ENCODE data around the gene KLHL40. TPM values are rescaled to one million over a fixed set of nuclear protein-coding genes. Genes with fewer than 3 reads are reported as not detected.

The KLHL40 gene
- polyA plus RNA-seq (ENCODE audit: low read depth in 6 of 6): not detected

DNA sequence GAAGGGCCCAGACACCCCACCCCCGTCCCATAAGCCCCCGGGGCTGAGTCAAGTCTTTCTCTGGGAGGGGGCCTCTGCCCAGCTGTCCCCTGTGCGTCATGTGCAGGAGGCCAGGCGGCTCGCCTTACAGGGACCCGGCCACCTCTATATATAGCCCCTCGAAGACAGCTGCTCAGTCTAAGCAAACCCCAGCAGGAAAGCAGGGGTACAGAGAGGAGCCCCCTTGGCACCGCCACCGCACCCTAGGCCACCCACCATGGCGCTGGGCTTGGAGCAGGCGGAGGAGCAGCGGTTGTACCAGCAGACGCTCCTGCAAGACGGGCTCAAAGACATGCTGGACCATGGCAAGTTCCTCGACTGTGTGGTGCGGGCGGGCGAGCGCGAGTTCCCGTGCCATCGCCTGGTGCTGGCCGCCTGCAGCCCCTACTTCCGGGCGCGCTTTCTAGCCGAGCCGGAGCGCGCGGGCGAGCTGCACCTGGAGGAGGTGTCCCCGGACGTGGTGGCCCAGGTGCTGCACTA lies at the start of gene KLHL40:
TSS of gene KLHL40 (plus strand) at position 175 of the 519 bp plus-strand sequence. CDS start at position 257, 82 bp downstream.
- Mint-ChIP-seq H3K4me3 (no peak within 1 kb of the TSS), H3K9me3 (no peaks in the 10 kb centered on the region), H3K36me3 (no peaks in the 10 kb centered on the region)

DNA sequence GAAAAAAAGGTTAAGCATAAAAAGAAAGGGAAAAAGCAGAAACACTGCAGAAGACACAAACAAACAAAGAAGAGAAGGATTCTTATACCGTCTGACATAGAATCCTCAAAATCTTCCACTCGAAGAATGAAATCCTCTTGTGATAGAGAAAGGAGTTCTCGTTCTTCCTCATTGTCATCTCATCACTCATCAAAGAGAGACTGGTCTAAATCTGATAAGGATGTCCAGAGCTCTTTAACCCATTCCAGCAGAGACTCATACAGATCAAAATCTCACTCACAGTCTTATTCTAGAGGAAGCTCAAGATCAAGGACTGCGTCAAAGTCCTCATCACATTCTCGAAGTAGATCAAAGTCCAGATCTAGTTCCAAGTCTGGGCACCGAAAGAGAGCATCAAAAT lies 48.3 kb upstream of the KLHL40 start:
- Mint-ChIP-seq H3K27me3 (no peaks in the 10 kb centered on the region), H3K4me3 (no peak overlapping the region), H3K4me1 (no peaks in the 10 kb centered on the region), H3K27ac (no peak overlapping the region), H3K36me3 (peaks cover 22 to 23% of the 10 kb centered on the region in 2 donors), H3K9me3 (no peaks in the 10 kb centered on the region)
- no peak for ATAC-seq (ENCODE audit: low read depth in 2 of 2)
- no peak for DNase-seq

More for the DNA sequence above, at the start of gene KLHL40:
- Mint-ChIP-seq H3K4me1 (peaks cover 0 to 2% (median 0%) of the 10 kb centered on the region in 3 donors), H3K27me3 (peaks cover 13 to 46% (median 35%) of the 10 kb centered on the region in 3 donors), H3K27ac (no peak within 1 kb of the TSS)
- DNase-seq: no peak
- no peak for ATAC-seq (ENCODE audit: low read depth in 2 of 2)

- Mint-ChIP-seq H3K27me3 (no peaks in the 10 kb centered on the region), H3K27ac (no peak overlapping the region), H3K9me3 (no peaks in the 10 kb centered on the region), H3K4me1 (no peaks in the 10 kb centered on the region), H3K4me3 (no peak overlapping the region), H3K36me3 (peaks cover 21 to 25% of the 10 kb centered on the region in 2 donors)
- DNase-seq (no peak), ATAC-seq (ENCODE audit: low read depth in 2 of 2) (no peak)
These were observed 46.9 kb upstream of the KLHL40 start for GRCh38 chr3:42638339-42638842.

GRCh38 chr3:42639192-42639591 lies 46.1 kb upstream of the KLHL40 start:
- H3K27ac Mint-ChIP-seq: peak overlapping the region in 1 of 6 donors; percentile 58
- ATAC-seq (ENCODE audit: low read depth in 2 of 2): no peak
- DNase-seq: no peak

DNA sequence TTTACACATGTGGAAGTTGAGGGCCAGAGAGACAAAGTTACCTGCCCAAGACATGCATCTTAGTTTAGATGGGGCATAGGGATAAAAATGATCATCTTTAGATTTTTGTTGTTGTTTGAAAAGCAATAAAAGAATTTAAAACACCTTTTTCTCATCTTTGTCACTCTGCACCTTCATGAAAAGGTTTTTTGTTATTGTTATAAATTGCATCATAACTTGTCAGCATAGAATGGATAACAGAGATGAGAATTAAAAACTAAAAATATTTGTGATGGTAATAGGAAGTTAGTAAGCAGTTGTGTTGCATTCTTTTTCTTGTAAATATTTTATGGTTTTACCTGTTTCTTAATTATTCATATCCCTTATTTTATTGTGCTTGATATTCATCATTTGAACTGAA lies 45.2 kb upstream of the KLHL40 start:
- Mint-ChIP-seq H3K4me3 (no peak overlapping the region), H3K36me3 (peaks cover 23% of the 10 kb centered on the region in 2 donors), H3K27me3 (no peaks in the 10 kb centered on the region), H3K27ac (no peak overlapping the region), H3K9me3 (no peaks in the 10 kb centered on the region), H3K4me1 (peaks cover 0 to 4% (median 0%) of the 10 kb centered on the region in 3 donors)
- ATAC-seq (ENCODE audit: low read depth in 2 of 2) (no peak), DNase-seq (no peak)

More at GRCh38 chr3:42639192-42639591, 46.1 kb upstream of the KLHL40 start:
- H3K27me3 Mint-ChIP-seq: no peaks in the 10 kb centered on the region
- H3K9me3 Mint-ChIP-seq: no peaks in the 10 kb centered on the region
- H3K36me3 Mint-ChIP-seq: peaks cover 14 to 22% of the 10 kb centered on the region in 2 donors
- H3K4me3 Mint-ChIP-seq: peak overlapping the region in 1 of 8 donors; percentile 30
- no peaks in the 10 kb centered on the region for H3K4me1 Mint-ChIP-seq

DNA sequence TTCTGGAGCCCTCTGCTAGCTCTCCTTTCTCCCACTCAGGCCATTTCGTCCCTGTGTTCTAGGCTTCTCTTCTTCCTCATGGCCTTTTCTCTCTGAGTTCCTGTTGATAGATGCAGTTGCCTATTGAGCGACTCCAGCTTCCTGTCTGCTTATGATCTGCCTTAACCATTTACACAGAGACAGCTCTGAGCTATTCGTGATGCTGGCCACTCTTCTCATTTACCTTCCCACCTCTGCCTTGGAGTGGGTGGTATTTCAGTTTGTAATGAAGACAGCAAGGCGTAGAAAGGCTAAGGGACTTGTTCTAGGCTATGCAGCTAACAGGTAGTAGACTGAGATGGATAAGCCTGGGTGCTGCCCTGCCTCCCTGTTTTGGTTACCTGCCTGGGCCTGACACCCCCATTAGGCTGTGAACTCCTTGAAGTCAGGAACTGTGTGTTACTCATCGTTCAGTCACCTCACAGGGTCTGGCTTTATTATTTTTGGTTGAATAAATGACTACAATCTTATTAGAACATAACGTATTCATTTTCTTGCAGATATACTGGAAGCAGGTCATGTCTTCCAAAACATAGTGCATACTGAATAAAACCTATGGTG lies 44.5 kb upstream of the KLHL40 start:
- DNase-seq (no peak), ATAC-seq (ENCODE audit: low read depth in 2 of 2) (no peak)
- peaks cover 0 to 4% (median 0%) of the 10 kb centered on the region in 3 donors for H3K4me1 Mint-ChIP-seq
- no peak overlapping the region for H3K4me3 Mint-ChIP-seq
- H3K36me3 Mint-ChIP-seq: peaks cover 23 to 24% of the 10 kb centered on the region in 2 donors
- H3K27ac Mint-ChIP-seq: peak overlapping the region in 2 of 6 donors; percentile 59 to 93
- H3K9me3 Mint-ChIP-seq: no peaks in the 10 kb centered on the region
- no peaks in the 10 kb centered on the region for H3K27me3 Mint-ChIP-seq

GRCh38 chr3:42647821-42648459 lies 37.4 kb upstream of the KLHL40 start:
- peaks cover 9 to 28% of the 10 kb centered on the region in 2 donors for H3K36me3 Mint-ChIP-seq
- ATAC-seq (ENCODE audit: low read depth in 2 of 2) (no peak), DNase-seq (no peak)
- peaks cover 0 to 18% (median 6%) of the 10 kb centered on the region in 3 donors for H3K27me3 Mint-ChIP-seq
- peaks cover 9 to 18% (median 14%) of the 10 kb centered on the region in 3 donors for H3K4me1 Mint-ChIP-seq
- H3K27ac Mint-ChIP-seq: peak overlapping the region in 4 of 6 donors; percentile 19 to 51 (median 25)
- H3K9me3 Mint-ChIP-seq: no peaks in the 10 kb centered on the region
- H3K4me3 Mint-ChIP-seq: no peak overlapping the region

DNA sequence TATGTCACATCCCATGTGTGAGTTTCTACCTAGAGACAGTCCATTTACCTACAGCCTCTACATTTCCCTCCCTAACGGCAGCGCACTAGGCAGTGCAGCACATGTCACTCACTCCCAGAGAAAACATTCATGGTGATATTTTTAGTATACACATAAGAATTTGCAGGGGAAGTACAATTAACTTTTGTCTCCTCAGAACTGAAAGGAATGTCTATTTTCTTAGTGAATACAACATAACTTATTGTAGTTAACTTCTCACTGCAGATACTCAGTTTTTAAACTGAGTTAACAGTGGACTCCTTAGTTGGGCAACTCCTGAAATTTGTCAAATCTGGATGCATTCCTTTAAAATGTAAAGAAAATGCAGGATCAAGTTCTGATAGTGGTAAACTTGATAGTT lies 36.3 kb upstream of the KLHL40 start:
- Mint-ChIP-seq H3K9me3 (peaks cover 0 to 2% (median 0%) of the 10 kb centered on the region in 7 donors), H3K36me3 (peaks cover 9 to 22% of the 10 kb centered on the region in 2 donors), H3K4me1 (peaks cover 20 to 26% (median 23%) of the 10 kb centered on the region in 3 donors), H3K4me3 (no peak overlapping the region), H3K27me3 (peaks cover 0 to 24% (median 17%) of the 10 kb centered on the region in 3 donors), H3K27ac (no peak overlapping the region)
- DNase-seq (no peak), ATAC-seq (ENCODE audit: low read depth in 2 of 2) (no peak)

- Mint-ChIP-seq H3K36me3 (peaks cover 4 to 17% of the 10 kb centered on the region in 2 donors), H3K4me1 (peaks cover 20 to 23% (median 22%) of the 10 kb centered on the region in 3 donors), H3K27ac (no peak overlapping the region), H3K4me3 (no peak overlapping the region), H3K9me3 (peaks cover 0 to 2% (median 0%) of the 10 kb centered on the region in 7 donors), H3K27me3 (peaks cover 0 to 24% (median 17%) of the 10 kb centered on the region in 3 donors)
- ATAC-seq (ENCODE audit: low read depth in 2 of 2) (no peak), DNase-seq (no peak)
These were observed 35.6 kb upstream of the KLHL40 start for GRCh38 chr3:42649783-42650182.

- H3K36me3 Mint-ChIP-seq: peaks cover 0 to 9% of the 10 kb centered on the region in 2 donors
- H3K4me3 Mint-ChIP-seq: peak overlapping the region in 1 of 8 donors; percentile 7
- ATAC-seq (ENCODE audit: low read depth in 2 of 2) (no peak), DNase-seq (no peak)
- H3K4me1 Mint-ChIP-seq: peaks cover 20 to 25% (median 22%) of the 10 kb centered on the region in 3 donors
- H3K27ac Mint-ChIP-seq: peak overlapping the region in 3 of 6 donors; percentile 0 to 59 (median 45)
- H3K9me3 Mint-ChIP-seq: peaks cover 0 to 2% (median 0%) of the 10 kb centered on the region in 7 donors
- peaks cover 0 to 24% (median 17%) of the 10 kb centered on the region in 3 donors for H3K27me3 Mint-ChIP-seq
These were observed 33.9 kb upstream of the KLHL40 start for GRCh38 chr3:42651248-42652091.

- no peak for ATAC-seq (ENCODE audit: low read depth in 2 of 2)
- Mint-ChIP-seq H3K27ac (peak overlapping the region in 1 of 6 donors; percentile 21), H3K36me3 (peaks cover 0 to 9% of the 10 kb centered on the region in 2 donors), H3K4me1 (peaks cover 20 to 25% (median 22%) of the 10 kb centered on the region in 3 donors), H3K4me3 (peak overlapping the region in 1 of 8 donors; percentile 85), H3K9me3 (peaks cover 0 to 2% (median 0%) of the 10 kb centered on the region in 7 donors), H3K27me3 (peaks cover 0 to 24% (median 17%) of the 10 kb centered on the region in 3 donors)
- no peak for DNase-seq
These were observed 33.1 kb upstream of the KLHL40 start for GRCh38 chr3:42652251-42652610.

GRCh38 chr3:42652611-42653302 lies 32.6 kb upstream of the KLHL40 start:
- Mint-ChIP-seq H3K4me1 (peaks cover 20 to 24% (median 22%) of the 10 kb centered on the region in 3 donors), H3K27ac (peak overlapping the region in 3 of 6 donors; percentile 21 to 84 (median 40)), H3K4me3 (peak overlapping the region in 7 of 8 donors; percentile 62 to 93 (median 85)), H3K36me3 (peaks cover 0 to 9% of the 10 kb centered on the region in 2 donors), H3K27me3 (peaks cover 0 to 24% (median 17%) of the 10 kb centered on the region in 3 donors), H3K9me3 (peaks cover 0 to 2% (median 0%) of the 10 kb centered on the region in 7 donors)
- no peak for DNase-seq
- peak in 1 of 2 donors; percentile 35 for ATAC-seq (ENCODE audit: low read depth in 2 of 2)
